ENCODE data around the gene HMGA1. TPM values are rescaled to one million over a fixed set of nuclear protein-coding genes. Genes with fewer than 3 reads are reported as not detected.

HMGA1 gene
- polyA plus RNA-seq, 1 of the 3 experiments (the other 2 are of a cell fraction) = 433 TPM

- POLR2A ChIA-PET = interaction anchor here (1.1 to 1.7 kb wide), 2 partner anchors 12 to 14 kb away, joined by 3 to 15 read pairs; partner anchors contain the start of gene SMIM29
Measured at GRCh38 chr6:34235307-34236130, 1.2 kb upstream of the HMGA1 start.

GRCh38 chr6:34236131-34236442, 586 bp upstream of the HMGA1 start:
- H2AFZ ChIP-seq (ENCODE audit: low read depth) = no peak overlapping the region
- no peaks in the 10 kb centered on the region for H3K9me3 ChIP-seq
- H3K9me2 ChIP-seq = no peaks in the 10 kb centered on the region
- peaks cover 9 to 18% of the 10 kb centered on the region in 2 experiments for H3K4me1 ChIP-seq (ENCODE audit: control insufficient read depth in 1 of 2, insufficient read depth in 2 of 2, low read depth in 1 of 2, low read length in 1 of 2)
- H3K79me2 ChIP-seq (ENCODE audit: insufficient read depth) = peaks cover 30% of the 10 kb centered on the region
- CTCF ChIA-PET = interaction anchor here (0.7 to 2.0 kb wide), 6 partner anchors 10 to 291 kb away, joined by 4 to 18 read pairs (median 4); no protein-coding TSS in a partner anchor
- H3K27ac ChIP-seq (ENCODE audit: low read depth in 2 of 2, low read length in 1 of 2) = no peak overlapping the region
- H3K4me3 ChIP-seq (ENCODE audit: low read depth in 2 of 2, low read length in 1 of 2) = peak overlapping the region in 1 of 2 experiments; percentile 60; a peak in 2 of 4 replicates
- no peaks in the 10 kb centered on the region for H4K20me1 ChIP-seq (ENCODE audit: insufficient read depth)
- POLR2A ChIA-PET = interaction anchor here (1.0 to 1.7 kb wide), 3 partner anchors 9 to 13 kb away, joined by 3 to 15 read pairs (median 6); partner anchors contain the start of gene SMIM29
- WGBS (ENCODE audit: low lambda C conversion rate) = 91% methylated on average over 12 of the region's 13 CpGs
- peaks cover 0 to 4% of the 10 kb centered on the region in 2 experiments for H3K36me3 ChIP-seq (replicated peaks in 1 of 2; ENCODE audit: control insufficient read depth in 1 of 2, insufficient read depth in 2 of 2, low read length in 1 of 2)
- peak overlapping the region; percentile 78; the same call in 1 of the 2 replicates for H3K4me2 ChIP-seq
- H3K27me3 ChIP-seq (ENCODE audit: insufficient read depth) = no peaks in the 10 kb centered on the region
- peaks cover 23% of the 10 kb centered on the region for H3F3A ChIP-seq (replicated peaks; ENCODE audit: insufficient read depth)
- peak overlapping the region; percentile 67; the same call in 1 of the 2 replicates for H3K9ac ChIP-seq
- DNase-seq = no peak
- TF ChIP-seq, protein P1, sequence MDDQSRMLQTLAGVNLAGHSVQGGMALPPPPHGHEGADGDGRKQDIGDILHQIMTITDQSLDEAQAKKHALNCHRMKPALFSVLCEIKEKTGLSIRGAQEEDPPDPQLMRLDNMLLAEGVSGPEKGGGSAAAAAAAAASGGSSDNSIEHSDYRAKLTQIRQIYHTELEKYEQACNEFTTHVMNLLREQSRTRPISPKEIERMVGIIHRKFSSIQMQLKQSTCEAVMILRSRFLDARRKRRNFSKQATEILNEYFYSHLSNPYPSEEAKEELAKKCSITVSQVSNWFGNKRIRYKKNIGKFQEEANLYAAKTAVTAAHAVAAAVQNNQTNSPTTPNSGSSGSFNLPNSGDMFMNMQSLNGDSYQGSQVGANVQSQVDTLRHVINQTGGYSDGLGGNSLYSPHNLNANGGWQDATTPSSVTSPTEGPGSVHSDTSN (IDR thresholded peaks at IDR 0.05) = no peak
- TF ChIP-seq, protein P2, sequence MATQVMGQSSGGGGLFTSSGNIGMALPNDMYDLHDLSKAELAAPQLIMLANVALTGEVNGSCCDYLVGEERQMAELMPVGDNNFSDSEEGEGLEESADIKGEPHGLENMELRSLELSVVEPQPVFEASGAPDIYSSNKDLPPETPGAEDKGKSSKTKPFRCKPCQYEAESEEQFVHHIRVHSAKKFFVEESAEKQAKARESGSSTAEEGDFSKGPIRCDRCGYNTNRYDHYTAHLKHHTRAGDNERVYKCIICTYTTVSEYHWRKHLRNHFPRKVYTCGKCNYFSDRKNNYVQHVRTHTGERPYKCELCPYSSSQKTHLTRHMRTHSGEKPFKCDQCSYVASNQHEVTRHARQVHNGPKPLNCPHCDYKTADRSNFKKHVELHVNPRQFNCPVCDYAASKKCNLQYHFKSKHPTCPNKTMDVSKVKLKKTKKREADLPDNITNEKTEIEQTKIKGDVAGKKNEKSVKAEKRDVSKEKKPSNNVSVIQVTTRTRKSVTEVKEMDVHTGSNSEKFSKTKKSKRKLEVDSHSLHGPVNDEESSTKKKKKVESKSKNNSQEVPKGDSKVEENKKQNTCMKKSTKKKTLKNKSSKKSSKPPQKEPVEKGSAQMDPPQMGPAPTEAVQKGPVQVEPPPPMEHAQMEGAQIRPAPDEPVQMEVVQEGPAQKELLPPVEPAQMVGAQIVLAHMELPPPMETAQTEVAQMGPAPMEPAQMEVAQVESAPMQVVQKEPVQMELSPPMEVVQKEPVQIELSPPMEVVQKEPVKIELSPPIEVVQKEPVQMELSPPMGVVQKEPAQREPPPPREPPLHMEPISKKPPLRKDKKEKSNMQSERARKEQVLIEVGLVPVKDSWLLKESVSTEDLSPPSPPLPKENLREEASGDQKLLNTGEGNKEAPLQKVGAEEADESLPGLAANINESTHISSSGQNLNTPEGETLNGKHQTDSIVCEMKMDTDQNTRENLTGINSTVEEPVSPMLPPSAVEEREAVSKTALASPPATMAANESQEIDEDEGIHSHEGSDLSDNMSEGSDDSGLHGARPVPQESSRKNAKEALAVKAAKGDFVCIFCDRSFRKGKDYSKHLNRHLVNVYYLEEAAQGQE (IDR thresholded peaks at IDR 0.05; ENCODE audit: low read depth, low read length) = no peak
- no peak for TF ChIP-seq EZH2phosphoT487 (IDR thresholded peaks at IDR 0.05; ENCODE audit: borderline replicate concordance, low read depth)
- TF ChIP-seq MAX (IDR thresholded peaks at IDR 0.05; ENCODE audit: low read depth) = no peak
- TF ChIP-seq MXI1 (IDR thresholded peaks at IDR 0.05; ENCODE audit: low read depth, low read length) = no peak
- no peak for TF ChIP-seq EP300 (IDR thresholded peaks at IDR 0.05; ENCODE audit: borderline replicate concordance in 1 of 2, low read depth in 1 of 2, low read length in 1 of 2)
- no peak for TF ChIP-seq NRF1 (IDR thresholded peaks at IDR 0.05; ENCODE audit: low read depth, low read length)
- no peak for TF ChIP-seq YY1 (IDR thresholded peaks at IDR 0.05; ENCODE audit: low read depth)
- no peak for TF ChIP-seq JUND (IDR thresholded peaks at IDR 0.05)
- TF ChIP-seq FOXJ3 (CRISPR knock-in tag; IDR thresholded peaks at IDR 0.05) = no peak
- no peak for TF ChIP-seq RXRA (IDR thresholded peaks at IDR 0.05; ENCODE audit: borderline replicate concordance, low read depth)
- no peak for TF ChIP-seq TEAD4 (IDR thresholded peaks at IDR 0.05; ENCODE audit: borderline replicate concordance, insufficient read depth)
- TF ChIP-seq GATA2 (CRISPR knock-in tag; IDR thresholded peaks at IDR 0.05) = no peak
- TF ChIP-seq USF1 (IDR thresholded peaks at IDR 0.05; ENCODE audit: borderline replicate concordance, low read depth) = no peak
- TF ChIP-seq GABPA (IDR thresholded peaks at IDR 0.05; ENCODE audit: low read depth) = no peak

More at GRCh38 chr6:34235307-34236130, 1.2 kb upstream of the HMGA1 start:
- H3K4me2 ChIP-seq = peak overlapping the region; percentile 78; the same call in 1 of the 2 replicates
- no peaks in the 10 kb centered on the region for H4K20me1 ChIP-seq (ENCODE audit: insufficient read depth)
- peaks cover 30% of the 10 kb centered on the region for H3K79me2 ChIP-seq (ENCODE audit: insufficient read depth)
- H3K4me1 ChIP-seq (ENCODE audit: control insufficient read depth in 1 of 2, insufficient read depth in 2 of 2, low read depth in 1 of 2, low read length in 1 of 2) = peaks cover 9 to 18% of the 10 kb centered on the region in 2 experiments
- no peak overlapping the region for H3K4me3 ChIP-seq (ENCODE audit: low read depth in 2 of 2, low read length in 1 of 2)
- H3K27me3 ChIP-seq (ENCODE audit: insufficient read depth) = no peaks in the 10 kb centered on the region
- TF ChIP-seq, protein P3, sequence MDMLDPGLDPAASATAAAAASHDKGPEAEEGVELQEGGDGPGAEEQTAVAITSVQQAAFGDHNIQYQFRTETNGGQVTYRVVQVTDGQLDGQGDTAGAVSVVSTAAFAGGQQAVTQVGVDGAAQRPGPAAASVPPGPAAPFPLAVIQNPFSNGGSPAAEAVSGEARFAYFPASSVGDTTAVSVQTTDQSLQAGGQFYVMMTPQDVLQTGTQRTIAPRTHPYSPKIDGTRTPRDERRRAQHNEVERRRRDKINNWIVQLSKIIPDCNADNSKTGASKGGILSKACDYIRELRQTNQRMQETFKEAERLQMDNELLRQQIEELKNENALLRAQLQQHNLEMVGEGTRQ (IDR thresholded peaks at IDR 0.05; ENCODE audit: borderline replicate concordance, low read depth, low read length) = no peak
- no peak for TF ChIP-seq NFIC (IDR thresholded peaks at IDR 0.05; ENCODE audit: borderline replicate concordance)
- no peak for DNase-seq
- H2AFZ ChIP-seq (ENCODE audit: low read depth) = no peak overlapping the region
- peaks cover 18% of the 10 kb centered on the region for H3F3A ChIP-seq (replicated peaks; ENCODE audit: insufficient read depth)
- 84% methylated on average over 45 of the region's 75 CpGs for WGBS (ENCODE audit: low lambda C conversion rate)
- CTCF ChIA-PET = interaction anchor here (1.6 to 2.0 kb wide), 2 partner anchors 11 to 39 kb away, joined by 8 to 18 read pairs; no protein-coding TSS in a partner anchor
- H3K36me3 ChIP-seq (replicated peaks in 1 of 2; ENCODE audit: control insufficient read depth in 1 of 2, insufficient read depth in 2 of 2, low read length in 1 of 2) = no peaks in the 10 kb centered on the region
- H3K9me2 ChIP-seq = no peaks in the 10 kb centered on the region
- H3K9me3 ChIP-seq = no peaks in the 10 kb centered on the region
- H3K27ac ChIP-seq (ENCODE audit: low read depth in 2 of 2, low read length in 1 of 2) = no peak overlapping the region
- H3K9ac ChIP-seq = no peak overlapping the region
